Vagina (tissue), 2 donors: Measurements from ENCODE around the gene CCDC13. TPM values are rescaled to one million over a fixed set of nuclear protein-coding genes. Genes with fewer than 3 reads are reported as not detected.
A peak's percentile ranks its signal among the peaks of the same experiment; 100 is the strongest.

Experiments
- DNase-seq, 2 donors: peaks; one replicate each; pipeline ENCODE4 v3.0.0-alpha.2; 2017; ENCODE audit errors: extremely low spot score in 2 of 2
- H3K27ac ChIP-seq: fragments of 200-600 bp; sonication (generic); one replicate; pipeline ENCODE4 v1.5.1; 2019
- H3K27me3 ChIP-seq: fragments of 200-600 bp; sonication (generic); one replicate; pipeline ENCODE4 v1.5.1; 2019
- H3K36me3 ChIP-seq, 2 donors: fragments of 200-600 bp; sonication (generic); one replicate each; pipeline ENCODE4 v1.5.1; 2017 to 2019
- H3K4me1 ChIP-seq: fragments of 200-600 bp; sonication (generic); one replicate; pipeline ENCODE4 v1.5.1; 2019
- H3K4me3 ChIP-seq, 2 donors: fragments of 200-600 bp; sonication (generic); 1 replicate in 1 of 2; 2 replicates in 1 of 2; pipeline ENCODE4 v1.5.1; 2016 to 2019
- H3K9me3 ChIP-seq: fragments of 200-600 bp; sonication (generic); one replicate; pipeline ENCODE4 v1.5.1; 2019
- POLR2A ChIP-seq, 2 donors: fragments of 450-650 bp; IDR thresholded peaks; one replicate each; pipeline ENCODE4 v1.6.1; 2017; ENCODE audit warnings: antibody characterized with exemption in 2 of 2, mild to moderate bottlenecking in 2 of 2, moderate library complexity in 2 of 2
- POLR2AphosphoS5 ChIP-seq, 2 donors: sonication (generic); formaldehyde crosslinking; IDR thresholded peaks; one replicate each; pipeline ENCODE4 v1.9.0; 2017; ENCODE audit warnings: antibody characterized with exemption in 2 of 2, mild to moderate bottlenecking in 2 of 2, low read depth in 1 of 2; ENCODE audit not compliant: insufficient read depth in 1 of 2
- intact Hi-C: fragments of 100-400 bp; cut with DNase I; formaldehyde crosslinking; loops from one replicate; pipeline ENCODE4 v1.15.1; 2023
- total RNA-seq: library from RNA; depleted of rRNA; stranded (reverse); fragments of >200 nt; gene quantifications from one replicate; pipeline ENCODE4 v1.2.3, GENCODE V29; 2016
- TF ChIP-seq, protein P1 (sequence below), 3 experiments: fragments of 450-650 bp in 2 of 3; fragments of 200-600 bp in 1 of 3; sonication (generic) in 1 of 3; IDR thresholded peaks; one replicate each; pipeline ENCODE4 v1.5.1; 2017 to 2019; ENCODE audit warnings: antibody characterized with exemption in 3 of 3, mild to moderate bottlenecking in 2 of 3, moderate library complexity in 2 of 3

CCDC13 gene
- total RNA-seq, 1 donor from 2014 or later = 1.2 TPM

DNA sequence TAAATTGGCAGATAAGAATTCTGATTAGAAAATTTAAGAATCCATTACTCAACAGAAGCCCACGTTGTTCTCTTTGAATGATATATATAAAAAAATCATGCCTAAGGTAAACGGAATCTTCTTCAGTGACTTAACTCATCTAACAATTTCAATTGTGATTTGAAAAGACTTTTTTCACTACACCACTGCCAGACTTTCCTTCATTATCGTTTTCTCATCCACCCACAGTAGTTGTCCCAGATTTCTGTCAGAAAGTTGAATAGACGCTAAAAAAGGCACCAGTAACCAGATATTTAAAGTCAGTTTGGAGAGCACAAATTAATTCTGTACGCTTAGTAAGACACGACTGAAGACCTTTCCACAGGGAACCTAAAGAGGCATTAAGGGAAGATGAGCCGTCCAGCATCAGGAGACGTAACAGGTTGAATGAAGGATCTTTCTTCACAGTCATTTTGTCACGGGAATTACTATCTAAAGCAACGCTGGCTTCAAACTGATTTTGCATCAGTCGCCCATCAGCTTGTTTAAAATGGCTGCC lies 29.9 kb upstream of the CCDC13 start:
- Histone ChIP-seq H3K4me1 (peaks cover 46% of the 10 kb centered on the region), H3K4me3 (peak overlapping the region; percentile 77 to 90), H3K27me3 (no peaks in the 10 kb centered on the region), H3K36me3 (no peaks in the 10 kb centered on the region), H3K27ac (peak overlapping the region; percentile 96), H3K9me3 (no peaks in the 10 kb centered on the region)
- intact Hi-C loops = no loop called here
- TF ChIP-seq POLR2A (IDR thresholded peaks at IDR 0.05) (no peak), POLR2AphosphoS5 (IDR thresholded peaks at IDR 0.05; ENCODE audit: insufficient read depth in 1 of 2, low read depth in 1 of 2) (no peak)
- DNase-seq = no peak

DNA sequence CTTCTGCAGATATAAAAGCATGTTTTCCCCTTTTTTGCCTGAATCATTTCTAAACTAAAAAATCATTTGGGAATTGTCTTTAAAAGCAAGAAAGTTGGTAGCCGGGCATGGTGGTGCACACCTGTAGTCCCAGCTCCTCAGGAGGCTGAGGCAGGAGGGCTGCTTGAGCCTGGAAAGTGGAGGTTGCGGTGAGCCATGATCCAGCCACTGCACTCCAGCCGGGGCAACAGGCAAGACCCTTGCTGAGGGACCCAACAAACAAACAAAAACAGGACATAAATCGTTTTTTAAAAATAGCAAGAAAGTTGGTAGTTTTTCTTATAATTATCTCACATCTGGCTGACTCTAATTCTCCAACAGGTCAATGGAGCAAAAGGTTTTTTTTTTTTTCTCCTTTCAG lies 28.7 kb upstream of the CCDC13 start:
- Histone ChIP-seq H3K36me3 (no peaks in the 10 kb centered on the region), H3K4me3 (no peak overlapping the region)

DNA sequence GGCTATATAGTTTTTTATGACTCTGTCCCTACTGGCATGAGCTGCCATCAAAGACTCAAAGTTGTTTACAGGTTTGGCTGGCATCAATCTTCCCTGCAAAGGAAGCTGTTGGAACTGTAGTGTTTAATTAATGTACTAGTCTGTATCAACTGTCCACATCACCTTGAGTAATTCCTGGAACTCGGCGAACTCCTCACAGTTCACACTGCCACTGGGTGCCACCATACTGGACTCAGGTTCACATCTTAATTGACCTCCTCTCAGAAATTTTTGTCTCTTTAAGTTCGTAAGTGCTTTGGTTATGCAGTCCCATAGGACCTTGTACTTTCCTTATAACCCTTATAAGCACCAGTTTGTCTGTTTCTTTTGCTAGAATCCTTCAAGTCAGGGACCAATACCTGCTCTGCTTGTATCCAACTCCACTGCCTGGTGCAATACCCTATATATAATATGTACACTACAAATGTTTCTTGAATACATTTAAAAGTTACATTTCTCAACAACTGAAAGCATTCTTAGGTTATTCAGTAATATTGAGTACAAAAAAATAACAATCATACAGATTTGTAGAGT lies 28.1 kb upstream of the CCDC13 start:
- no peak overlapping the region for H3K4me3 ChIP-seq
- intact Hi-C loops = no loop called here
- TF ChIP-seq POLR2AphosphoS5 (IDR thresholded peaks at IDR 0.05; ENCODE audit: insufficient read depth in 1 of 2, low read depth in 1 of 2) = no peak
- no peak for TF ChIP-seq POLR2A (IDR thresholded peaks at IDR 0.05)
- peaks cover 46% of the 10 kb centered on the region for H3K4me1 ChIP-seq
- DNase-seq = no peak
- H3K36me3 ChIP-seq = no peaks in the 10 kb centered on the region
- no peaks in the 10 kb centered on the region for H3K9me3 ChIP-seq
- no peaks in the 10 kb centered on the region for H3K27me3 ChIP-seq
- no peak overlapping the region for H3K27ac ChIP-seq

More for the DNA sequence above, 28.7 kb upstream of the CCDC13 start:
- intact Hi-C loops = no loop called here
- TF ChIP-seq POLR2AphosphoS5 (IDR thresholded peaks at IDR 0.05; ENCODE audit: insufficient read depth in 1 of 2, low read depth in 1 of 2) = no peak
- Histone ChIP-seq H3K9me3 (no peaks in the 10 kb centered on the region), H3K4me1 (peaks cover 46% of the 10 kb centered on the region), H3K27ac (peak overlapping the region; percentile 30), H3K27me3 (no peaks in the 10 kb centered on the region)
- DNase-seq = no peak

DNA sequence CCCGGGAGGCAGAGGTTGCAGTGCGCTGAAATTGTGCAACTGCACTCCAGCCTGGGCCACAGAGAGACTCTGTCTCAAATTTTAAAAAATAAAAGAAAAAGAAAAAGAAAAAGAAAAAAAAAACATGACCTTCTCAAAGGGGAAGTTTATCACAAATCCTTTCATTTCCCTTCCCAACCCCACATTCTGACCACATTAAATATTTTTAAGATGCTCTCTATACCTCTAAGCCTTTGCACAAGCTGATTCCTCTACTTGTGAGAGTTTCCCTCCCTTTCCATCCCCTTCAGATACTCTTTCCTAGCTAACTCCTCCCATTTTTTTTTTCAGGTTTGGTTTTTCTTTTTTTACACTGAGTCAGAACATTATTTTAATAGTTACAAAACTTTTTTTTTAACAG lies 27.2 kb upstream of the CCDC13 start:
- TF ChIP-seq POLR2AphosphoS5 (IDR thresholded peaks at IDR 0.05; ENCODE audit: insufficient read depth in 1 of 2, low read depth in 1 of 2) (no peak), POLR2A (IDR thresholded peaks at IDR 0.05) (no peak)
- TF ChIP-seq, protein P1, sequence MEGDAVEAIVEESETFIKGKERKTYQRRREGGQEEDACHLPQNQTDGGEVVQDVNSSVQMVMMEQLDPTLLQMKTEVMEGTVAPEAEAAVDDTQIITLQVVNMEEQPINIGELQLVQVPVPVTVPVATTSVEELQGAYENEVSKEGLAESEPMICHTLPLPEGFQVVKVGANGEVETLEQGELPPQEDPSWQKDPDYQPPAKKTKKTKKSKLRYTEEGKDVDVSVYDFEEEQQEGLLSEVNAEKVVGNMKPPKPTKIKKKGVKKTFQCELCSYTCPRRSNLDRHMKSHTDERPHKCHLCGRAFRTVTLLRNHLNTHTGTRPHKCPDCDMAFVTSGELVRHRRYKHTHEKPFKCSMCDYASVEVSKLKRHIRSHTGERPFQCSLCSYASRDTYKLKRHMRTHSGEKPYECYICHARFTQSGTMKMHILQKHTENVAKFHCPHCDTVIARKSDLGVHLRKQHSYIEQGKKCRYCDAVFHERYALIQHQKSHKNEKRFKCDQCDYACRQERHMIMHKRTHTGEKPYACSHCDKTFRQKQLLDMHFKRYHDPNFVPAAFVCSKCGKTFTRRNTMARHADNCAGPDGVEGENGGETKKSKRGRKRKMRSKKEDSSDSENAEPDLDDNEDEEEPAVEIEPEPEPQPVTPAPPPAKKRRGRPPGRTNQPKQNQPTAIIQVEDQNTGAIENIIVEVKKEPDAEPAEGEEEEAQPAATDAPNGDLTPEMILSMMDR (IDR thresholded peaks at IDR 0.05) = no peak
- intact Hi-C loops = no loop called here
- DNase-seq = no peak
- Histone ChIP-seq H3K27ac (no peak overlapping the region), H3K4me3 (no peak overlapping the region), H3K4me1 (peaks cover 44% of the 10 kb centered on the region), H3K9me3 (no peaks in the 10 kb centered on the region), H3K36me3 (no peaks in the 10 kb centered on the region), H3K27me3 (no peaks in the 10 kb centered on the region)

DNA sequence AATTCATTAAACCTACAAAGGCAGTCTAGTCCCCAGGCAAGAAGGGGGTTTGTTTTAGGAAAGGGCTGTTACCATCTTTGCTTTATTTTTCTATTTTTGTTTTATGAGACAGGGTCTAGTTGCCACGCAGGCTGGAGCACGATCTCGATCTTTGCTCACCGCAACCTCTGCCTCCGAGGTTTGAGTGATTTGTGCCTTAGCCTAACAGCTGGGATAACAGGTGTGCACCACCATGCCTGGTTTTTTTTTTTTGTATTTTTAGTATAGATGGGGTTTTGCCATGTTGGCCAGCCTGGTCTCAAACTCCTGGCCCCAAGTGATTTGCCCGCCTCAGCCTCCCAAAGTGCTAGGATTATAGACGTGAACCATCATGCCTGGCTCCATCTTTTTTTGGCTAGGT lies 26.3 kb upstream of the CCDC13 start:
- intact Hi-C loops = no loop called here
- Histone ChIP-seq H3K4me1 (peaks cover 39% of the 10 kb centered on the region), H3K27me3 (no peaks in the 10 kb centered on the region), H3K4me3 (no peak overlapping the region), H3K9me3 (no peaks in the 10 kb centered on the region), H3K27ac (no peak overlapping the region), H3K36me3 (no peaks in the 10 kb centered on the region)
- no peak for DNase-seq
- TF ChIP-seq POLR2A (IDR thresholded peaks at IDR 0.05) = no peak

DNA sequence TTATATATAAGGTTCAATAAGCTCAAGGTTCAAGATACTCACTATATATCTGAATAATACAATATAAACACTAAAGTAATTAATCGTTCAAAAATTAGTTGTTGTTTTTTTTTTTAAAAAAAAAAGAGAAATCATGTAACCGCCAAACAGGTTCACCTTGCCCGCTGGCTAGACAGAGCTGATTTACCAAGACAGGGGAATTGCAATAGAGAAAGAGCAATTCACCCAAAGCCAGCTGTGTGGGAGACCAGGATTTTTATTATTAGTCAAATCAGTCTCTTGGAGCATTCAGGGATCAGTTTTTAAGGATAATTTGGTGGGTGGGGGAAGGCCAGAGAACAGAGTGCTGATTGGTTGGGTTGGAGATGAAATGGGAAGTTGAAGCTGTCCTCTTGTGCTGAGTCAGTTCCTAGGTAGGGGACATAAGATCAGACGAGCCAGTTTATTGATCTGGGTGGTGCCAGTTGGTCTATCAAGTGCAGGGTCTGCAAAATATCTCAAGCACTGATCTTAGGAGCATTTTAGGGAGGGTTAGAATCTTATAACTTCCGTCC lies 23.4 kb upstream of the CCDC13 start:
- Histone ChIP-seq H3K9me3 (no peaks in the 10 kb centered on the region), H3K27ac (no peak overlapping the region), H3K4me3 (no peak overlapping the region), H3K36me3 (peaks cover 0 to 14% of the 10 kb centered on the region in 2 donors), H3K4me1 (peaks cover 19% of the 10 kb centered on the region), H3K27me3 (no peaks in the 10 kb centered on the region)
- TF ChIP-seq, protein P1 (IDR thresholded peaks at IDR 0.05) = no peak
- TF ChIP-seq POLR2AphosphoS5 (IDR thresholded peaks at IDR 0.05; ENCODE audit: insufficient read depth in 1 of 2, low read depth in 1 of 2) (no peak), POLR2A (IDR thresholded peaks at IDR 0.05) (no peak)
- DNase-seq = no peak
- intact Hi-C loops = no loop called here

DNA sequence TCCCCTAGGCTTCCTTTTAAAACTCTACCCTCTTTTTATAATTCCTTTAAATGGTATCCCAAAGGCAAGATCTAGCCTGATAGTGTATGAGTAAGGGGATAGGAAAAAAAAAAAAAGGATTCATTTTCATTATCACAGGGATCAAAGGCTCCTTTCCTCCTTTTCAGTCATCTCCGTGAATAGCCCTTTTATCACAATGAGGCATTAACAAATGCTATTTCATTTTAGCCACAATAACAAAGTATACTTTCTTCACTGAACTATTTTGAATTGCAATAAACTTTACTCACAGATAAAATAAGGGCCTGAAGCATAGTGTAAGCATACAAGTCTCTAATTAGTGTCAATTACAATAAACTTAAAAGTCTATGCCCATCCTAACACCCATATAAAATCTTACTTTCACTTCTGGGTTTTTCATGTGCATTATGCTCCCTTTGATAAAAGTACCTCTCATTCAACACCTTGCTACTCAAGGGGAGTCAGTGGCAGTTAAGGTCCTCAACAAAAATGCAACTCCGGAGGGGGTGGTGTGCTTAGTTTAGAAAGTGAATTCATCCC lies 22.6 kb upstream of the CCDC13 start:
- Histone ChIP-seq H3K4me3 (no peak overlapping the region), H3K9me3 (no peaks in the 10 kb centered on the region), H3K27me3 (no peaks in the 10 kb centered on the region), H3K36me3 (peaks cover 0 to 14% of the 10 kb centered on the region in 2 donors), H3K27ac (no peak overlapping the region), H3K4me1 (peaks cover 13% of the 10 kb centered on the region)
- no peak for DNase-seq
- TF ChIP-seq POLR2A (IDR thresholded peaks at IDR 0.05) = no peak
- no peak for TF ChIP-seq POLR2AphosphoS5 (IDR thresholded peaks at IDR 0.05; ENCODE audit: insufficient read depth in 1 of 2, low read depth in 1 of 2)
- TF ChIP-seq, protein P1 (IDR thresholded peaks at IDR 0.05) = no peak
- intact Hi-C loops = no loop called here
